Stimulated activated memory B cell treated with anti-CD40 and anti-IgM and Interleukin-4, amounts not matched to agents 10 μg/mL and 1 μg/mL and 100 μg/mL, for 72 hours (primary cell): Measurements from ENCODE around the gene BSPRY.
"Not testable (repeated sequence)": the region's sequence is repeated elsewhere in the genome, so short reads cannot be mapped to it uniquely, and the experiment has no call there.

Source experiments
- ATAC-seq: fragments of 150-1000 bp; cut with Tn5 transposase; 2 replicates; pipeline ENCODE4 v1.10.0; 2021
- H3K27ac Mint-ChIP-seq: one replicate; pipeline ENCODE4 v1.8.0; 2022; ENCODE audit warnings: mild to moderate bottlenecking, mixed read lengths
- H3K27me3 Mint-ChIP-seq: one replicate; pipeline ENCODE4 v1.8.0; 2022; ENCODE audit warnings: mixed read lengths
- H3K36me3 Mint-ChIP-seq: one replicate; pipeline ENCODE4 v1.8.0; 2022; ENCODE audit warnings: mixed read lengths
- H3K4me1 Mint-ChIP-seq: one replicate; pipeline ENCODE4 v1.8.0; 2022; ENCODE audit warnings: mixed read lengths
- H3K4me3 Mint-ChIP-seq: one replicate; pipeline ENCODE4 v1.8.0; 2022; ENCODE audit warnings: mild to moderate bottlenecking, moderate library complexity, mixed read lengths
- H3K9me3 Mint-ChIP-seq: one replicate; pipeline ENCODE4 v1.8.0; 2022; ENCODE audit warnings: mixed read lengths

The BSPRY gene

GRCh38 chr9:113352411-113352810, 3.1 kb downstream of the BSPRY start:
- no peak for ATAC-seq
- Mint-ChIP-seq H3K36me3 (no peaks in the 10 kb centered on the region), H3K4me1 (peaks cover 29% of the 10 kb centered on the region), H3K9me3 (no peaks in the 10 kb centered on the region), H3K27me3 (peaks cover 26% of the 10 kb centered on the region), H3K27ac (no peak overlapping the region), H3K4me3 (no peak overlapping the region)

GRCh38 chr9:113355040-113355596, 5.8 kb downstream of the BSPRY start:
- Mint-ChIP-seq H3K4me3 (no peak overlapping the region), H3K27me3 (peaks cover 23% of the 10 kb centered on the region), H3K36me3 (no peaks in the 10 kb centered on the region), H3K4me1 (peaks cover 25% of the 10 kb centered on the region), H3K9me3 (no peaks in the 10 kb centered on the region), H3K27ac (no peak overlapping the region)
- no peak for ATAC-seq

- Mint-ChIP-seq H3K4me1 (peaks cover 11% of the 10 kb centered on the region), H3K27me3 (peaks cover 13% of the 10 kb centered on the region), H3K4me3 (no peak overlapping the region), H3K36me3 (no peaks in the 10 kb centered on the region), H3K9me3 (no peaks in the 10 kb centered on the region), H3K27ac (no peak overlapping the region)
- no peak for ATAC-seq
Measured at GRCh38 chr9:113356686-113357292, 7.4 kb downstream of the BSPRY start.

- Mint-ChIP-seq H3K27ac (no peak overlapping the region), H3K36me3 (no peaks in the 10 kb centered on the region), H3K27me3 (no peaks in the 10 kb centered on the region), H3K9me3 (no peaks in the 10 kb centered on the region), H3K4me3 (no peak overlapping the region), H3K4me1 (no peaks in the 10 kb centered on the region)
- ATAC-seq = no peak
Measured at GRCh38 chr9:113359385-113359784, 10.0 kb downstream of the BSPRY start.

GRCh38 chr9:113360242-113360842, 11.0 kb downstream of the BSPRY start:
- Mint-ChIP-seq H3K4me1 (no peaks in the 10 kb centered on the region), H3K36me3 (no peaks in the 10 kb centered on the region), H3K9me3 (no peaks in the 10 kb centered on the region), H3K27me3 (no peaks in the 10 kb centered on the region), H3K4me3 (no peak overlapping the region), H3K27ac (no peak overlapping the region)
- no peak for ATAC-seq

GRCh38 chr9:113361304-113362018, 12.1 kb downstream of the BSPRY start:
- H3K4me3 Mint-ChIP-seq = no peak overlapping the region
- H3K4me1 Mint-ChIP-seq = no peaks in the 10 kb centered on the region
- no peak for ATAC-seq
- H3K36me3 Mint-ChIP-seq = no peaks in the 10 kb centered on the region
- H3K27ac Mint-ChIP-seq = no peak overlapping the region
- no peaks in the 10 kb centered on the region for H3K9me3 Mint-ChIP-seq
- no peaks in the 10 kb centered on the region for H3K27me3 Mint-ChIP-seq

- Mint-ChIP-seq H3K4me1 (no peaks in the 10 kb centered on the region), H3K36me3 (no peaks in the 10 kb centered on the region), H3K4me3 (no peak overlapping the region), H3K27ac (no peak overlapping the region), H3K9me3 (no peaks in the 10 kb centered on the region), H3K27me3 (no peaks in the 10 kb centered on the region)
- no peak for ATAC-seq
Measured at GRCh38 chr9:113363336-113363735, 14.0 kb downstream of the BSPRY start.

GRCh38 chr9:113364951-113365350, 15.6 kb downstream of the BSPRY start:
- Mint-ChIP-seq H3K4me1 (no peaks in the 10 kb centered on the region), H3K27me3 (no peaks in the 10 kb centered on the region), H3K36me3 (no peaks in the 10 kb centered on the region), H3K9me3 (no peaks in the 10 kb centered on the region), H3K4me3 (no peak overlapping the region), H3K27ac (no peak overlapping the region)
- no peak for ATAC-seq

GRCh38 chr9:113365652-113366051, 16.3 kb downstream of the BSPRY start:
- not testable (repeated sequence) for ATAC-seq, H3K27me3 Mint-ChIP-seq, H3K9me3 Mint-ChIP-seq, H3K36me3 Mint-ChIP-seq, H3K4me1 Mint-ChIP-seq, H3K4me3 Mint-ChIP-seq, H3K27ac Mint-ChIP-seq

- Mint-ChIP-seq H3K36me3 (peaks cover 11% of the 10 kb centered on the region), H3K9me3 (no peaks in the 10 kb centered on the region), H3K27me3 (no peaks in the 10 kb centered on the region), H3K4me1 (no peaks in the 10 kb centered on the region), H3K27ac (no peak overlapping the region), H3K4me3 (no peak overlapping the region)
- ATAC-seq = no peak
Measured at GRCh38 chr9:113368348-113368981, 19.1 kb downstream of the BSPRY start.

- Mint-ChIP-seq H3K9me3 (no peaks in the 10 kb centered on the region), H3K27me3 (no peaks in the 10 kb centered on the region), H3K27ac (no peak overlapping the region), H3K4me1 (no peaks in the 10 kb centered on the region), H3K36me3 (peaks cover 11% of the 10 kb centered on the region), H3K4me3 (no peak overlapping the region)
- ATAC-seq = no peak
Measured at GRCh38 chr9:113368982-113369854, 19.9 kb downstream of the BSPRY start.

GRCh38 chr9:113369855-113370140, 20.5 kb downstream of the BSPRY start:
- H3K36me3 Mint-ChIP-seq = peaks cover 17% of the 10 kb centered on the region
- H3K27ac Mint-ChIP-seq = no peak overlapping the region
- no peak overlapping the region for H3K4me3 Mint-ChIP-seq
- H3K9me3 Mint-ChIP-seq = no peaks in the 10 kb centered on the region
- peaks cover 2% of the 10 kb centered on the region for H3K4me1 Mint-ChIP-seq
- ATAC-seq = no peak
- no peaks in the 10 kb centered on the region for H3K27me3 Mint-ChIP-seq

GRCh38 chr9:113370806-113371325, 21.5 kb downstream of the BSPRY start:
- Mint-ChIP-seq H3K4me1 (peaks cover 12% of the 10 kb centered on the region), H3K4me3 (no peak overlapping the region), H3K27ac (no peak overlapping the region), H3K36me3 (peaks cover 20% of the 10 kb centered on the region), H3K9me3 (no peaks in the 10 kb centered on the region), H3K27me3 (no peaks in the 10 kb centered on the region)
- no peak for ATAC-seq

- ATAC-seq = no peak
- H3K9me3 Mint-ChIP-seq = no peaks in the 10 kb centered on the region
Measured at GRCh38 chr9:113372059-113372458, 22.7 kb downstream of the BSPRY start.

GRCh38 chr9:113373256-113373655, 23.9 kb downstream of the BSPRY start:
- Mint-ChIP-seq H3K27ac (no peak overlapping the region), H3K27me3 (no peaks in the 10 kb centered on the region), H3K4me1 (peaks cover 12% of the 10 kb centered on the region), H3K36me3 (peaks cover 20% of the 10 kb centered on the region), H3K9me3 (no peaks in the 10 kb centered on the region), H3K4me3 (no peak overlapping the region)
- ATAC-seq = no peak

More at GRCh38 chr9:113372059-113372458, 22.7 kb downstream of the BSPRY start:
- Mint-ChIP-seq H3K27me3 (no peaks in the 10 kb centered on the region), H3K4me1 (peaks cover 12% of the 10 kb centered on the region), H3K27ac (no peak overlapping the region), H3K4me3 (no peak overlapping the region), H3K36me3 (peaks cover 20% of the 10 kb centered on the region)
